ENCODE results near the gene OXT.

The OXT gene

GRCh38 chr20:3043322-3043721 is 28.1 kb upstream of the OXT start, which contains the start of gene GNRH2:
GNRH2 (plus strand) TSS chr20:3043622; CDS start chr20:3044415, 793 bp downstream.
- Histone ChIP-seq H3K79me2 (ENCODE audit: control insufficient read depth, low read length) (peaks cover 23% of the 10 kb centered on the region), H4K20me1 (ENCODE audit: control insufficient read depth, insufficient read depth, low read depth, low read length) (no peaks in the 10 kb centered on the region), H3K36me3 (ENCODE audit: control insufficient read depth, low read length) (peaks cover 38% of the 10 kb centered on the region), H3K9me2 (replicated peaks; ENCODE audit: control insufficient read depth, low read length) (no peaks in the 10 kb centered on the region), H3K9me3 (ENCODE audit: control insufficient read depth, insufficient read depth, low read length) (no peaks in the 10 kb centered on the region), H3K4me3 (ENCODE audit: low read length) (no peak within 1 kb of the TSS), H3K27ac (ENCODE audit: low read depth, low read length) (no peak within 1 kb of the TSS), H3K27me3 (ENCODE audit: control insufficient read depth, low read length) (no peaks in the 10 kb centered on the region), H3F3A (ENCODE audit: control insufficient read depth, insufficient read depth) (0 out of 2 replicates have a peak, but pooled peaks cover 4% of the 10 kb centered on the region), H3K4me1 (ENCODE audit: control insufficient read depth, low read length) (peaks cover 19% of the 10 kb centered on the region), H3K4me2 (ENCODE audit: low read length) (no peak within 1 kb of the TSS)
- TF ChIP-seq CTCF (IDR thresholded peaks at IDR 0.05; ENCODE audit: low read depth, low read length, poor library complexity, severe bottlenecking) = no peak

DNA sequence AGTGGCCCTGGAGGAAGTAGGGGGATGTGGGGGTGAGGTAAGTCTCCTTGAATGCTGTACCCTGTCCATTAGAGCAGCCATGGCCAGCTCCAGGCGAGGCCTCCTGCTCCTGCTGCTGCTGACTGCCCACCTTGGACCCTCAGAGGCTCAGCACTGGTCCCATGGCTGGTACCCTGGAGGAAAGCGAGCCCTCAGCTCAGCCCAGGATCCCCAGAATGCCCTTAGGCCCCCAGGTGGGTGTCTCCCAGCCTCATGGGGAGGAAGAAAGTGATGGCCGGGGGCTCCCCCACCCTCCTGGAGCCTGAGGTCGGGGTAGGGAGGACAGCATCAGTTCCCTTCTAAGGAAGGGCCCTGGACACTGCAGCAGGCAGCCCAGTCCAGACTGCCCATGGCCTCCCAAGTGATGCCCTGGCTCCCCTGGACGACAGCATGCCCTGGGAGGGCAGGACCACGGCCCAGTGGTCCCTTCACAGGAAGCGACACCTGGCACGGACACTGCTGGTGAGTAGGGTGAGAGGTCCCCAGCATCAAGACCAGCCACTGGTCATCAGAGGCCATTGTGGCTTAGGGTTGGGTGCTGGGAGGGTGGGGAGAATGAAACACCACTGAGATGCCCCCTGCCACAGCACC is 27.0 kb upstream of the OXT start:
- Histone ChIP-seq H3K4me3 (ENCODE audit: low read length) (no peak overlapping the region), H3K9me3 (ENCODE audit: control insufficient read depth, insufficient read depth, low read length) (no peaks in the 10 kb centered on the region), H3K27ac (ENCODE audit: low read depth, low read length) (no peak overlapping the region), H3F3A (ENCODE audit: control insufficient read depth, insufficient read depth) (0 out of 2 replicates have a peak, but pooled peaks cover 4% of the 10 kb centered on the region), H3K27me3 (ENCODE audit: control insufficient read depth, low read length) (no peaks in the 10 kb centered on the region), H3K36me3 (ENCODE audit: control insufficient read depth, low read length) (peaks cover 39% of the 10 kb centered on the region), H4K20me1 (ENCODE audit: control insufficient read depth, insufficient read depth, low read depth, low read length) (no peaks in the 10 kb centered on the region), H3K4me1 (ENCODE audit: control insufficient read depth, low read length) (peaks cover 19% of the 10 kb centered on the region), H3K4me2 (ENCODE audit: low read length) (no peak overlapping the region), H3K9me2 (replicated peaks; ENCODE audit: control insufficient read depth, low read length) (no peaks in the 10 kb centered on the region), H3K79me2 (ENCODE audit: control insufficient read depth, low read length) (peaks cover 24% of the 10 kb centered on the region)
- TF ChIP-seq CTCF (IDR thresholded peaks at IDR 0.05; ENCODE audit: low read depth, low read length, poor library complexity, severe bottlenecking) (no peak), EZH2phosphoT487 (IDR thresholded peaks at IDR 0.05; ENCODE audit: borderline replicate concordance, low read length) (no peak)

DNA sequence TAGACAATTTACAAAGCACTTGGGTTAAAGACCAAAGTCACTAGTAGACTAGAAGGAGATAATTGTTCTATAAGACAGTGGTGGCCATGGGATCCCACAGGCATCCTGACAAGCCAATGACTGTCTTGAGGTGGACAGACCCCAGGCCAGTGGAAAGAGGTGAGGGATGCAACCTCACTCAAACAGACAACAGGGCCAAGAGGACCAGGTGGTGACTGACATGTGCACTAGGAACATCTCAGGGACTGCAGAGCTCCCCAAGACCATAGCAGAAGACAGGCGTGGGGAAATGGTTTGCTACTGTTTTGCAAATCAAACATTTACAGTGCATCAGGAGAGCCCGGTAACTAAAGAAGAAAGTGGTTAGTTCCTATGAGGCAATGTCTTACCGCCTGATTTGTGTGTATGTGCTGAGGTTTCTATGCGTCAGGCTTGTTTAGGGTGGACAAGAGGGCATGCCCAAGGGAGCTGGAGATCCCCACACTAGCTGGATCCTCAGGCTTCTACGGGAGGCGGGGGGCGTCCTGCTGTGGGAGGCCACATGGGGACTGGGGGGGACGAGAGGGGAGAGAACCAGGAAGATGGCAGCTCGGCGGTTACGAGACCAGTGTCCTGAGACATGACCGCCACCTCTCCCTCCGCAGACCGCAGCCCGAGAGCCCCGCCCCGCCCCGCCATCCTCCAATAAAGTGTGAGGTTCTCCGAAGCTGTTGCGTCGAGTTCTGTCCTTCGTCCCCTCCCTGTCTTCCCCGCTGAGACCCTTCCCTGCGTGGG is 26.2 kb upstream of the OXT start:
- Histone ChIP-seq H3K4me2 (ENCODE audit: low read length) (peak overlapping the region; percentile 79), H3K79me2 (ENCODE audit: control insufficient read depth, low read length) (peaks cover 24% of the 10 kb centered on the region), H3K9me2 (replicated peaks; ENCODE audit: control insufficient read depth, low read length) (no peaks in the 10 kb centered on the region), H3K27ac (ENCODE audit: low read depth, low read length) (peak overlapping the region; percentile 24; the same call in 1 of the 2 replicates), H3K9me3 (ENCODE audit: control insufficient read depth, insufficient read depth, low read length) (no peaks in the 10 kb centered on the region), H4K20me1 (ENCODE audit: control insufficient read depth, insufficient read depth, low read depth, low read length) (no peaks in the 10 kb centered on the region), H3K4me3 (ENCODE audit: low read length) (peak overlapping the region; percentile 86), H3K27me3 (ENCODE audit: control insufficient read depth, low read length) (no peaks in the 10 kb centered on the region), H3K36me3 (ENCODE audit: control insufficient read depth, low read length) (peaks cover 40% of the 10 kb centered on the region), H3F3A (ENCODE audit: control insufficient read depth, insufficient read depth) (0 out of 2 replicates have a peak, but pooled peaks cover 4% of the 10 kb centered on the region), H3K4me1 (ENCODE audit: control insufficient read depth, low read length) (peaks cover 19% of the 10 kb centered on the region)
- no peak for TF ChIP-seq CTCF (IDR thresholded peaks at IDR 0.05; ENCODE audit: low read depth, low read length, poor library complexity, severe bottlenecking)
- no peak for TF ChIP-seq EZH2phosphoT487 (IDR thresholded peaks at IDR 0.05; ENCODE audit: borderline replicate concordance, low read length)
